Stimulated activated CD8-positive, alpha-beta memory T cell treated with anti-CD3 and anti-CD28 coated beads, Interleukin-15, amount 100 ng/mL, for 4 hours (primary cell): Measurements from ENCODE around the gene FARS2.

Experiments
- DNase-seq, 2 donors: peaks; one replicate each; pipeline ENCODE4 v3.0.0-alpha.2; 2020; ENCODE audit warnings: low read depth in 2 of 2

FARS2 gene

GRCh38 chr6:5425267-5425666 lies 164.0 kb downstream of the FARS2 start:
- no peak for DNase-seq

GRCh38 chr6:5425797-5426196 lies 164.5 kb downstream of the FARS2 start:
- DNase-seq = no peak

- no peak for DNase-seq
Observed at GRCh38 chr6:5427586-5427985, 166.3 kb downstream of the FARS2 start.

GRCh38 chr6:5433324-5433723 lies 172.0 kb downstream of the FARS2 start:
- no peak for DNase-seq

GRCh38 chr6:5435449-5435848 lies 174.1 kb downstream of the FARS2 start:
- DNase-seq = no peak

GRCh38 chr6:5438922-5439584 lies 177.7 kb downstream of the FARS2 start:
- DNase-seq = no peak

- DNase-seq = no peak
Observed at GRCh38 chr6:5439749-5440148, 178.4 kb downstream of the FARS2 start.

- no peak for DNase-seq
Observed at GRCh38 chr6:5442319-5442718, 181.0 kb downstream of the FARS2 start.

GRCh38 chr6:5442916-5443315 lies 181.6 kb downstream of the FARS2 start:
- no peak for DNase-seq

- DNase-seq = no peak
Observed at GRCh38 chr6:5443491-5443890, 182.2 kb downstream of the FARS2 start.

GRCh38 chr6:5446362-5447075 lies 185.2 kb downstream of the FARS2 start:
- no peak for DNase-seq

GRCh38 chr6:5447921-5448320 lies 186.6 kb downstream of the FARS2 start:
- no peak for DNase-seq

GRCh38 chr6:5450073-5450472 lies 188.8 kb downstream of the FARS2 start:
- no peak for DNase-seq

GRCh38 chr6:5453546-5453945 lies 192.2 kb downstream of the FARS2 start:
- no peak for DNase-seq

GRCh38 chr6:5455142-5455541 lies 193.8 kb downstream of the FARS2 start:
- DNase-seq = no peak

GRCh38 chr6:5457041-5457440 lies 195.7 kb downstream of the FARS2 start:
- DNase-seq = no peak

- DNase-seq = no peak
Observed at GRCh38 chr6:5457983-5458683, 196.8 kb downstream of the FARS2 start.

GRCh38 chr6:5459346-5459745 lies 198.0 kb downstream of the FARS2 start:
- no peak for DNase-seq

- no peak for DNase-seq
Observed at GRCh38 chr6:5461365-5461764, 200.1 kb downstream of the FARS2 start.

GRCh38 chr6:5462856-5463255 lies 201.5 kb downstream of the FARS2 start:
- no peak for DNase-seq

GRCh38 chr6:5463690-5464089 lies 202.4 kb downstream of the FARS2 start:
- DNase-seq = no peak

GRCh38 chr6:5464099-5464885 lies 203.0 kb downstream of the FARS2 start:
- DNase-seq = no peak
